ENCODE results near the gene ZNF318.

Gene ZNF318

GRCh38 chr6:43298565-43299337 is 70.7 kb downstream of the ZNF318 start:
- Histone ChIP-seq H3K9me3 (ENCODE audit: control insufficient read depth, low read length) (no peaks in the 10 kb centered on the region), H3K36me3 (ENCODE audit: control insufficient read depth, insufficient read depth, low read length, severe bottlenecking) (no peaks in the 10 kb centered on the region), H3K4me3 (ENCODE audit: low read length) (no peak overlapping the region), H3K4me1 (ENCODE audit: control insufficient read depth, insufficient read depth, low read length) (no peaks in the 10 kb centered on the region), H3K27me3 (replicated peaks; ENCODE audit: control insufficient read depth, insufficient read depth, low read length) (peaks cover 57% of the 10 kb centered on the region), H3K9ac (ENCODE audit: low read length) (no peak overlapping the region)
- DNase-seq (ENCODE audit: low read depth): no peak

DNA sequence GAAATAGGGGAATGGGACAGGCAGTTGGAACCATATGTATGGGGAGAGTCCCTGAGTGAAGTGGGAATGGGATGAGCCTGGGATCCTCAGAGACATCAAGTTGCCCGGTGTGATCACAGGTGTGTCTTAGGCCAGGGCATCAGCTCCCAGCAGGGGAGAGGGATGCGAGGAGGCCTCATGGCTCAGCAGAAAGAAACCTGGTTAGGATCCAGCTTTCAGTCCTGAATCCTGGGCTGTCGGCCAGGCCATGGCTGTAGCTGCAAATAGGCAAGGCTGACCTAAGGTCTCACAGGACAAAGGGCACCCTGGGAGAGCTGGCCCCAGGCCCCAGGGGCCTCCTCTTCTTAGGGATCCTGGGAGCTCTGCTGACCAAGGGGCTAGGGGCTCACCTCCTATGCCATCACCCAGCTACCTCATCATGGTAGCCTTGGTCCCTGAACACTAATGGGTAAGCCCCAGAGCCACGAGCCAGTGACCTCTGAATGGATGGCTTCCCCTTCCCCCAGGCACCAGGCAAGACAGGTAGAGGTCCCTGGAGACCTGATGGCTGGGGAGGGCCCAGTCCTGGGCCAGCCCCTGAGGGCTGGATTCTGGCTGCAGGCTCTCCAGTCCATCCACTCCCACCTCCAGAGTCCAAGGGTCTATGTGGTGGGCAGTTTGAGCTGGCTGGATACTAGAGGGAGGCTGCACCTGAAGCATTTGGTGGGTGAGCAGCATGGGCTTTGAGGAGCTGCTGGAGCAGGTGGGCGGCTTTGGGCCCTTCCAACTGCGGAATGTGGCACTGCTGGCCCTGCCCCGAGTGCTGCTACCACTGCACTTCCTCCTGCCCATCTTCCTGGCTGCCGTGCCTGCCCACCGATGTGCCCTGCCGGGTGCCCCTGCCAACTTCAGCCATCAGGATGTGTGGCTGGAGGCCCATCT is 71.5 kb downstream of the ZNF318 start, which contains the start of gene SLC22A7:
SLC22A7 (plus strand) TSS at position 617 of the 921 bp plus-strand sequence; CDS start at position 716, 99 bp downstream.
- Histone ChIP-seq H3K4me3 (ENCODE audit: low read length) (no peak within 1 kb of the TSS), H3K27me3 (replicated peaks; ENCODE audit: control insufficient read depth, insufficient read depth, low read length) (peaks cover 62% of the 10 kb centered on the region), H3K9ac (ENCODE audit: low read length) (no peak within 1 kb of the TSS), H3K36me3 (ENCODE audit: control insufficient read depth, insufficient read depth, low read length, severe bottlenecking) (no peaks in the 10 kb centered on the region), H3K4me1 (ENCODE audit: control insufficient read depth, insufficient read depth, low read length) (no peaks in the 10 kb centered on the region), H3K9me3 (ENCODE audit: control insufficient read depth, low read length) (no peaks in the 10 kb centered on the region)
- DNase-seq (ENCODE audit: low read depth): no peak

GRCh38 chr6:43296780-43297497 is 72.5 kb downstream of the ZNF318 start:
- H3K9ac ChIP-seq (ENCODE audit: low read length): no peak overlapping the region
- no peak for DNase-seq (ENCODE audit: low read depth)

GRCh38 chr6:43295456-43295855 is 74.0 kb downstream of the ZNF318 start:
- Histone ChIP-seq H3K9ac (ENCODE audit: low read length) (no peak overlapping the region), H3K4me1 (ENCODE audit: control insufficient read depth, insufficient read depth, low read length) (no peaks in the 10 kb centered on the region), H3K9me3 (ENCODE audit: control insufficient read depth, low read length) (no peaks in the 10 kb centered on the region), H3K27me3 (replicated peaks; ENCODE audit: control insufficient read depth, insufficient read depth, low read length) (peaks cover 44% of the 10 kb centered on the region), H3K4me3 (ENCODE audit: low read length) (no peak overlapping the region), H3K36me3 (ENCODE audit: control insufficient read depth, insufficient read depth, low read length, severe bottlenecking) (no peaks in the 10 kb centered on the region)
- DNase-seq (ENCODE audit: low read depth): no peak

More at GRCh38 chr6:43296780-43297497, 72.5 kb downstream of the ZNF318 start:
- H3K4me1 ChIP-seq (ENCODE audit: control insufficient read depth, insufficient read depth, low read length): no peaks in the 10 kb centered on the region
- peaks cover 55% of the 10 kb centered on the region for H3K27me3 ChIP-seq (replicated peaks; ENCODE audit: control insufficient read depth, insufficient read depth, low read length)
- no peak overlapping the region for H3K4me3 ChIP-seq (ENCODE audit: low read length)
- H3K9me3 ChIP-seq (ENCODE audit: control insufficient read depth, low read length): no peaks in the 10 kb centered on the region
- H3K36me3 ChIP-seq (ENCODE audit: control insufficient read depth, insufficient read depth, low read length, severe bottlenecking): no peaks in the 10 kb centered on the region

GRCh38 chr6:43294536-43294935 is 74.9 kb downstream of the ZNF318 start:
- Histone ChIP-seq H3K36me3 (ENCODE audit: control insufficient read depth, insufficient read depth, low read length, severe bottlenecking) (no peaks in the 10 kb centered on the region), H3K4me3 (ENCODE audit: low read length) (no peak overlapping the region), H3K9ac (ENCODE audit: low read length) (no peak overlapping the region), H3K27me3 (replicated peaks; ENCODE audit: control insufficient read depth, insufficient read depth, low read length) (peaks cover 38% of the 10 kb centered on the region), H3K9me3 (ENCODE audit: control insufficient read depth, low read length) (no peaks in the 10 kb centered on the region), H3K4me1 (ENCODE audit: control insufficient read depth, insufficient read depth, low read length) (no peaks in the 10 kb centered on the region)
- no peak for DNase-seq (ENCODE audit: low read depth)

GRCh38 chr6:43293698-43294097 is 75.7 kb downstream of the ZNF318 start:
- peaks cover 31% of the 10 kb centered on the region for H3K27me3 ChIP-seq (replicated peaks; ENCODE audit: control insufficient read depth, insufficient read depth, low read length)
- H3K4me3 ChIP-seq (ENCODE audit: low read length): no peak overlapping the region
- H3K9ac ChIP-seq (ENCODE audit: low read length): no peak overlapping the region
- no peaks in the 10 kb centered on the region for H3K9me3 ChIP-seq (ENCODE audit: control insufficient read depth, low read length)
- no peaks in the 10 kb centered on the region for H3K36me3 ChIP-seq (ENCODE audit: control insufficient read depth, insufficient read depth, low read length, severe bottlenecking)
- no peaks in the 10 kb centered on the region for H3K4me1 ChIP-seq (ENCODE audit: control insufficient read depth, insufficient read depth, low read length)
- DNase-seq (ENCODE audit: low read depth): no peak

GRCh38 chr6:43292763-43293318 is 76.6 kb downstream of the ZNF318 start:
- DNase-seq (ENCODE audit: low read depth): no peak
- H3K9me3 ChIP-seq (ENCODE audit: control insufficient read depth, low read length): no peaks in the 10 kb centered on the region
- H3K9ac ChIP-seq (ENCODE audit: low read length): no peak overlapping the region
- no peaks in the 10 kb centered on the region for H3K4me1 ChIP-seq (ENCODE audit: control insufficient read depth, insufficient read depth, low read length)
- H3K4me3 ChIP-seq (ENCODE audit: low read length): no peak overlapping the region
- H3K36me3 ChIP-seq (ENCODE audit: control insufficient read depth, insufficient read depth, low read length, severe bottlenecking): no peaks in the 10 kb centered on the region
- peaks cover 28% of the 10 kb centered on the region for H3K27me3 ChIP-seq (replicated peaks; ENCODE audit: control insufficient read depth, insufficient read depth, low read length)

GRCh38 chr6:43292341-43292740 is 77.1 kb downstream of the ZNF318 start:
- peaks cover 28% of the 10 kb centered on the region for H3K27me3 ChIP-seq (replicated peaks; ENCODE audit: control insufficient read depth, insufficient read depth, low read length)
- DNase-seq (ENCODE audit: low read depth): no peak
- no peaks in the 10 kb centered on the region for H3K9me3 ChIP-seq (ENCODE audit: control insufficient read depth, low read length)
- no peak overlapping the region for H3K9ac ChIP-seq (ENCODE audit: low read length)
- no peaks in the 10 kb centered on the region for H3K4me1 ChIP-seq (ENCODE audit: control insufficient read depth, insufficient read depth, low read length)
- no peak overlapping the region for H3K4me3 ChIP-seq (ENCODE audit: low read length)
- H3K36me3 ChIP-seq (ENCODE audit: control insufficient read depth, insufficient read depth, low read length, severe bottlenecking): no peaks in the 10 kb centered on the region

DNA sequence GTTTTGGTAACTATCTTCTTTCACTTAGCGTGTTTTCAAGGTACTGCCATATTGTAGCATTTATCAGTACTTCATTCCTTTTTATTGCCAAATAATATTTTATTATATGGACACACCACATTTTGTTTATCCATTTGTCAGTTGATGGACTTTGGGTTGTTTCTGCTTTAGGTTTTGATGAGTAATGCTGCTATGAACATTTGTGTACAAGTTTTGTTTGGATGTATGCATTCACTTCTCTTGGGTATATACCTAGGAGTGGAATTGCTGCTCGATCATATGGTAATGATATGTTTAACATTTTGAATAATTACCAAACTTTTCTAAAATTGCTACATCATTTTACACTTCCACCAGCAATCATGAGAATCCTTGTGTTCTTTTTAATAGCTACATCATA is 77.7 kb downstream of the ZNF318 start:
- no peak overlapping the region for H3K9ac ChIP-seq (ENCODE audit: low read length)
- no peaks in the 10 kb centered on the region for H3K4me1 ChIP-seq (ENCODE audit: control insufficient read depth, insufficient read depth, low read length)
- peaks cover 24% of the 10 kb centered on the region for H3K27me3 ChIP-seq (replicated peaks; ENCODE audit: control insufficient read depth, insufficient read depth, low read length)
- H3K9me3 ChIP-seq (ENCODE audit: control insufficient read depth, low read length): no peaks in the 10 kb centered on the region
- no peak overlapping the region for H3K4me3 ChIP-seq (ENCODE audit: low read length)
- no peak for DNase-seq (ENCODE audit: low read depth)
- no peaks in the 10 kb centered on the region for H3K36me3 ChIP-seq (ENCODE audit: control insufficient read depth, insufficient read depth, low read length, severe bottlenecking)

DNA sequence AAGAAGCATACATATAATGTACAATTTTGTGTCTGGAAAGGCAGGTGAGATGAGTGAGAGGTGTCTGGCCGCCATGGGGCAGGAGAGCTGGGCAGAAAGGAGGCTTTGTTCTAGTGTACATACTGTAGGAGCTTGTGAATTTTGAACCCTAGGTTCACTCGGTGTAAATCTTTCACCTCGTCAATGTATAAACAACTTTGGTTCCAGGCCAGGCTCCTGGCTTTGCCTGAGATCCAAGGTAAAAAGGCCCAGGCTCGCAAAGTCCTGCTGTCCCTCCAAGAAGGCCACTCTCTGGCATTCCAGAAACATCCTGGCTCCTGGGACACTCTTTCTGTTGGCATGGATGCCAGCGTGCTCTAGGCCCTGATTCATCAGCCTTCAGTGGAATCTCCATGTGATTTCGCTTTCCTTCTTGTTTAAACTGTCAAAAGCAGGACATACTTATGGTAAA is 78.5 kb downstream of the ZNF318 start:
- no peaks in the 10 kb centered on the region for H3K9me3 ChIP-seq (ENCODE audit: control insufficient read depth, low read length)
- H3K36me3 ChIP-seq (ENCODE audit: control insufficient read depth, insufficient read depth, low read length, severe bottlenecking): no peaks in the 10 kb centered on the region
- no peak for DNase-seq (ENCODE audit: low read depth)
- H3K9ac ChIP-seq (ENCODE audit: low read length): no peak overlapping the region
- H3K4me3 ChIP-seq (ENCODE audit: low read length): no peak overlapping the region
- peaks cover 28% of the 10 kb centered on the region for H3K27me3 ChIP-seq (replicated peaks; ENCODE audit: control insufficient read depth, insufficient read depth, low read length)
- H3K4me1 ChIP-seq (ENCODE audit: control insufficient read depth, insufficient read depth, low read length): no peaks in the 10 kb centered on the region

All from adipocyte (in vitro differentiated cells).